SU-DHL-6 (cell line): ENCODE results near the gene MATK.

Experiments used
- EZH2phosphoT487 ChIP-seq: fragments of 200-600 bp; sonication (generic), shearing (Covaris generic); conservative IDR thresholded peaks from 2 replicates; pipeline ENCODE4 v1.6.1; 2018; ENCODE audit warnings: mild to moderate bottlenecking, antibody characterized with exemption, low read length, moderate library complexity, mixed read lengths
- TF ChIP-seq, protein P1 (sequence below): fragments of 200-600 bp; sonication (generic); IDR thresholded peaks from one replicate; pipeline ENCODE4 v1.5.1; 2017; ENCODE audit warnings: antibody characterized with exemption, mild to moderate bottlenecking, low read length, moderate library complexity; ENCODE audit not compliant: insufficient read depth, poor library complexity, severe bottlenecking

DNA sequence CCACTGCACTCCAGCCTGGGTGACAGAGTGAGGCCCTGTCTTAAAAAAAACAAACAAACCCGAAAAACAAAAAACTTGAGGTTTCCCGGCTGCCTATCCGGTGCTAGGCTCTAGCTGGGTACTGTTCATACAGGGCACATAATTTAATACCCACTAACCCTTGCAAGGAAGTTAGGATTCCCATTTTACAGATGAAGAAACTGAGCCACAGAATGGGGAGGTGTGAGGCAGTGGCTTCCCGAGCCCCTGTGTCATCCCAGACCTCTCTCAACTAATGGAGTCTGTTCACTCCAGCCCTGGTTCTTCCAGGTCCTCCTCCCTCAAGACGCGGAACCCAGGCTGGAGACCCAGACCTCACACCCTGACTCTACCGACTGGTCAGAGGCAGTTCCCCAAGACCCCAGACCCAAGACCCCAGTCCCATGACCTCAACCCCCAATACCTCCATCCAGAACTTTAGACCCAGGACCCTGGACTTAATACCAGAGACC, 25.3 kb downstream of the MATK start:
- TF ChIP-seq, protein P1, sequence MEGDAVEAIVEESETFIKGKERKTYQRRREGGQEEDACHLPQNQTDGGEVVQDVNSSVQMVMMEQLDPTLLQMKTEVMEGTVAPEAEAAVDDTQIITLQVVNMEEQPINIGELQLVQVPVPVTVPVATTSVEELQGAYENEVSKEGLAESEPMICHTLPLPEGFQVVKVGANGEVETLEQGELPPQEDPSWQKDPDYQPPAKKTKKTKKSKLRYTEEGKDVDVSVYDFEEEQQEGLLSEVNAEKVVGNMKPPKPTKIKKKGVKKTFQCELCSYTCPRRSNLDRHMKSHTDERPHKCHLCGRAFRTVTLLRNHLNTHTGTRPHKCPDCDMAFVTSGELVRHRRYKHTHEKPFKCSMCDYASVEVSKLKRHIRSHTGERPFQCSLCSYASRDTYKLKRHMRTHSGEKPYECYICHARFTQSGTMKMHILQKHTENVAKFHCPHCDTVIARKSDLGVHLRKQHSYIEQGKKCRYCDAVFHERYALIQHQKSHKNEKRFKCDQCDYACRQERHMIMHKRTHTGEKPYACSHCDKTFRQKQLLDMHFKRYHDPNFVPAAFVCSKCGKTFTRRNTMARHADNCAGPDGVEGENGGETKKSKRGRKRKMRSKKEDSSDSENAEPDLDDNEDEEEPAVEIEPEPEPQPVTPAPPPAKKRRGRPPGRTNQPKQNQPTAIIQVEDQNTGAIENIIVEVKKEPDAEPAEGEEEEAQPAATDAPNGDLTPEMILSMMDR, result no peak
- TF ChIP-seq EZH2phosphoT487, result no peak
